Smooth muscle cell (in vitro differentiated cells): ENCODE results near the gene SRRD. TPM values are rescaled to one million over a fixed set of nuclear protein-coding genes. Genes with fewer than 3 reads are reported as not detected.

Experiments
- DNase-seq: peaks from one replicate; lab custom pipeline; 2025; ENCODE audit not compliant: unreplicated experiment; lab: John Stamatoyannopoulos, UW
- H2AFZ ChIP-seq: fragments of 200-600 bp; sonication (generic); 2 replicates; pipeline ENCODE4 v1.6.0; 2016; ENCODE audit warnings: antibody characterized with exemption, low read depth, mild to moderate bottlenecking
- H3F3A ChIP-seq: fragments of 200-600 bp; sonication (generic); 2 replicates; pipeline ENCODE4 v1.6.0; 2017; ENCODE audit warnings: antibody characterized with exemption, low read depth
- H3K27ac ChIP-seq: fragments of 200-600 bp; sonication (generic); 2 replicates; pipeline ENCODE4 v1.5.1; 2016; ENCODE audit warnings: low read depth, mild to moderate bottlenecking
- H3K27me3 ChIP-seq: fragments of 200-600 bp; sonication (generic); 2 replicates; pipeline ENCODE4 v1.6.1; 2016; ENCODE audit warnings: low read depth, mild to moderate bottlenecking
- H3K36me3 ChIP-seq: fragments of 200-600 bp; sonication (generic); 2 replicates; pipeline ENCODE4 v1.5.1; 2016; ENCODE audit warnings: low read depth
- H3K4me1 ChIP-seq: fragments of 200-600 bp; sonication (generic); 2 replicates; pipeline ENCODE4 v1.5.1; 2016; ENCODE audit warnings: low read depth
- H3K4me2 ChIP-seq: fragments of 200-600 bp; sonication (generic); 2 replicates; pipeline ENCODE4 v1.6.0; 2016; ENCODE audit warnings: mild to moderate bottlenecking
- H3K4me3 ChIP-seq: fragments of 200-600 bp; sonication (generic); 2 replicates; pipeline ENCODE4 v1.5.1; 2016; ENCODE audit warnings: mild to moderate bottlenecking
- H3K79me2 ChIP-seq: fragments of 200-600 bp; sonication (generic); 2 replicates; pipeline ENCODE4 v1.6.0; 2016; ENCODE audit warnings: low read depth, mild to moderate bottlenecking
- H3K9ac ChIP-seq: fragments of 200-600 bp; sonication (generic); 2 replicates; pipeline ENCODE4 v1.6.0; 2016; ENCODE audit warnings: low read depth
- H3K9me3 ChIP-seq: fragments of 200-600 bp; sonication (generic); replicated peaks from 2 replicates; pipeline ENCODE4 v1.5.1; 2016; ENCODE audit warnings: low read depth
- H4K20me1 ChIP-seq: fragments of 200-600 bp; sonication (generic); 2 replicates; pipeline ENCODE4 v1.6.0; 2016; ENCODE audit warnings: low read depth
- CTCF ChIP-seq: fragments of 200-600 bp; sonication (generic); IDR thresholded peaks from 2 replicates; pipeline ENCODE4 v1.5.1; 2017; ENCODE audit warnings: borderline replicate concordance, mild to moderate bottlenecking, antibody characterized with exemption; ENCODE audit not compliant: insufficient read depth, poor library complexity, severe bottlenecking
- WGBS: methylation state at CpG from one replicate; pipeline ENCODE4 v1.1.7; 2016; ENCODE audit warnings: low lambda C conversion rate; 5-methylcytosine and 5-hydroxymethylcytosine counted together
- polyA plus RNA-seq: library from polyadenylated mRNA; unstranded; fragments of >200 nt; fragmentation: Nextera tagmentation; extraction: Ambion mirVana; gene quantifications from 2 replicates; pipeline ENCODE4 v1.2.1, GENCODE V29; 2016
- total RNA-seq: library from RNA; depleted of rRNA; stranded (reverse); fragments of >200 nt; gene quantifications from 2 replicates; pipeline ENCODE4 v1.2.3, GENCODE V29; 2014

Gene SRRD, protein sequence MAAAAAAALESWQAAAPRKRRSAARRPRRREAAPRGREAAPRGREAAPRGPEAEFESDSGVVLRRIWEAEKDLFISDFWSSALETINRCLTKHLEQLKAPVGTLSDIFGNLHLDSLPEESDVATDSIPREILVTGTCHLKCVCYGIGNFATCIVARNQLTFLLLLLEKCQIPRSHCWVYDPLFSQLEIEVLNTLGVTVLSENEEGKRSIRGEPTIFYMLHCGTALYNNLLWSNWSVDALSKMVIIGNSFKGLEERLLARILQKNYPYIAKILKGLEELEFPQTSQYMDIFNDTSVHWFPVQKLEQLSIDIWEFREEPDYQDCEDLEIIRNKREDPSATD
- 20.7 and 35.8 TPM in 2 replicates for total RNA-seq
- 34.5 and 38.6 TPM in 2 replicates for polyA plus RNA-seq

- H3F3A ChIP-seq, result peaks cover 11% of the 10 kb centered on the region
- peak within 1 kb of the TSS; percentile 84 for H3K4me3 ChIP-seq
- no peaks in the 10 kb centered on the region for H3K9me3 ChIP-seq
- peak within 1 kb of the TSS; percentile 99 for H3K9ac ChIP-seq
- H3K27me3 ChIP-seq, result no peaks in the 10 kb centered on the region
- H3K36me3 ChIP-seq, result peaks cover 6% of the 10 kb centered on the region
- no peak for TF ChIP-seq CTCF
- H2AFZ ChIP-seq, result peak within 1 kb of the TSS; percentile 85
- peaks cover 23% of the 10 kb centered on the region for H3K79me2 ChIP-seq
- peak within 1 kb of the TSS; percentile 96 for H3K4me2 ChIP-seq
- peak; percentile 75 for DNase-seq
- WGBS, result 1% methylated on average over 65 of the region's 85 CpGs
- H3K27ac ChIP-seq, result peak within 1 kb of the TSS; percentile 98
- peaks cover 25% of the 10 kb centered on the region for H3K4me1 ChIP-seq
- no peaks in the 10 kb centered on the region for H4K20me1 ChIP-seq
Measured at GRCh38 chr22:26483439-26484359, at the start of gene SRRD, which contains the start of gene HPS4. Gene SRRD, plus strand, starts transcription at chr22:26483877. Its CDS starts 14 bp downstream, at chr22:26483891. Gene HPS4, minus strand, starts transcription at chr22:26483783. Its CDS starts 2,021 bp downstream, at chr22:26481762.

DNA sequence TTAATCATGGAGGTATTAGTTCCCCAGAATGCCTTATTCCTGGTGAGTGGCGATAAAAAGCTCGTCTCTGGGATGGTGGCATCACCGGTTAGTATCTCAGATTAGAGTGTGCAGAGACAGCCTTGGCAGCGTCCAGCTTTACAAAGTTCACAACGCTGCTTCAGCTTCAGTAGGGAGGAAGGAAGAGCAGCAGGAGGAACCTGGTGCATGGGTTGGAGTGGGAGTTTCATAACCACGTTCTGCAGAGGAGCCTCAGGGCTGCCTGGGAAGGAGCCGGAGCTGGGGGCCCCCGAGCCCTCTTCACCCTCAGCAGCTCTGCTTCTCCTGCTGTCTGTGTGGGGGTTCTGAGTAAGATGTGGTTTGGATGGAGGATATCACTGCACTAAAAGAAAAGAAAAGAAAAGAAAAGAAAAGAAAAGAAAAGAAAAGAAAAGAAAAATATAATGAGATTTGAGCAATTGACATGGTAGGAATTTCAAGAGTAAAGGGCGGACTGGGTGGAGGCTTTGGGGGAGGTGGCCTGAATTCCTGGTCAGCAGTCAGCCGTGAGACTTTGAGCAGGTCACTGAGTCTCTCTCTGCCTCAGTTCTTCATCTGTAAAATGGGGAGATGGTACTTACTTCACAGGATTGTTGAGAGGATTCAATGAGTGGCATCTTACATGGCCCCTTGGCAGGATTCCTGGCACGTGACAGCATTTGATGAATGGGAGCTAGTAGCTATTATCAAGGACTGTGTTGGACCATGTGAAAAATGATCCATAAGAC, 48.2 kb upstream of the SRRD start:
- Histone ChIP-seq H3K9me3 (no peaks in the 10 kb centered on the region), H3K27me3 (no peaks in the 10 kb centered on the region), H3K9ac (no peak overlapping the region), H4K20me1 (no peaks in the 10 kb centered on the region), H3F3A (peaks cover under 1% of the 10 kb centered on the region), H2AFZ (no peak overlapping the region), H3K27ac (no peak overlapping the region), H3K4me3 (no peak overlapping the region), H3K4me2 (no peak overlapping the region), H3K36me3 (no peaks in the 10 kb centered on the region), H3K79me2 (no peaks in the 10 kb centered on the region), H3K4me1 (peaks cover 15% of the 10 kb centered on the region)
- 88% methylated on average over 11 of the region's 11 CpGs for WGBS
- DNase-seq, result no peak
- no peak for TF ChIP-seq CTCF

- Histone ChIP-seq H3K9ac (no peak overlapping the region), H4K20me1 (no peaks in the 10 kb centered on the region), H3K4me2 (no peak overlapping the region), H3K79me2 (no peaks in the 10 kb centered on the region), H3K36me3 (no peaks in the 10 kb centered on the region), H3K4me1 (peaks cover 3% of the 10 kb centered on the region), H3K27ac (no peak overlapping the region), H3K27me3 (no peaks in the 10 kb centered on the region), H3K4me3 (no peak overlapping the region), H3F3A (no peaks in the 10 kb centered on the region), H3K9me3 (no peaks in the 10 kb centered on the region), H2AFZ (no peak overlapping the region)
- 91% methylated on average over 11 of the region's 11 CpGs for WGBS
- no peak for TF ChIP-seq CTCF
- no peak for DNase-seq
Measured at GRCh38 chr22:26436903-26437515, 46.7 kb upstream of the SRRD start.
